MM.1S (cell line): Measurements from ENCODE around the gene RPL7A.
A peak's percentile ranks its signal among the peaks of the same experiment; 100 is the strongest.

ENCODE experiments used
- DNase-seq: peaks from one replicate; pipeline ENCODE4 v3.0.0-alpha.2; 2015
- H2AFZ ChIP-seq: fragments of 300-600 bp; sonication (generic); 2 replicates; pipeline ENCODE4 v1.6.0; 2016; ENCODE audit warnings: antibody characterized with exemption, low read length
- H3F3A ChIP-seq: fragments of 300-600 bp; sonication (generic); 2 replicates; pipeline ENCODE4 v1.6.1; 2016; ENCODE audit warnings: mild to moderate bottlenecking, antibody characterized with exemption, low read length, moderate library complexity, mixed read lengths; ENCODE audit not compliant: insufficient read depth
- H3K27ac ChIP-seq: fragments of 300-600 bp; sonication (generic); 2 replicates; pipeline ENCODE4 v1.5.1; 2016; ENCODE audit warnings: mild to moderate bottlenecking, low read length
- H3K27me3 ChIP-seq: fragments of 300-600 bp; sonication (generic); replicated peaks from 2 replicates; pipeline ENCODE4 v1.6.0; 2016; ENCODE audit warnings: low read length; ENCODE audit not compliant: insufficient read depth
- H3K36me3 ChIP-seq: fragments of 300-600 bp; sonication (generic); replicated peaks from 2 replicates; pipeline ENCODE4 v1.6.1; 2016; ENCODE audit warnings: mild to moderate bottlenecking, low read length, mixed read lengths; ENCODE audit not compliant: insufficient read depth
- H3K4me1 ChIP-seq: fragments of 300-600 bp; sonication (generic); 2 replicates; pipeline ENCODE4 v1.6.1; 2016; ENCODE audit warnings: low read length, mixed read lengths
- H3K4me2 ChIP-seq: fragments of 300-600 bp; sonication (generic); 2 replicates; pipeline ENCODE4 v1.6.0; 2016; ENCODE audit warnings: low read depth, low read length
- H3K4me3 ChIP-seq: fragments of 300-600 bp; sonication (generic); 2 replicates; pipeline ENCODE4 v1.5.1; 2016; ENCODE audit warnings: low read length, mixed read lengths
- H3K79me2 ChIP-seq: fragments of 300-600 bp; sonication (generic); 2 replicates; pipeline ENCODE4 v1.6.1; 2016; ENCODE audit warnings: mixed run types, low read length, mixed read lengths
- H3K9ac ChIP-seq: fragments of 300-600 bp; sonication (generic); 2 replicates; pipeline ENCODE4 v1.6.1; 2016; ENCODE audit warnings: low read length, mixed read lengths
- H3K9me2 ChIP-seq: fragments of 300-600 bp; sonication (generic); replicated peaks from 2 replicates; pipeline ENCODE4 v1.6.1; 2016; ENCODE audit warnings: mild to moderate bottlenecking, low read length, mixed read lengths; ENCODE audit not compliant: insufficient read depth
- H3K9me3 ChIP-seq: fragments of 300-600 bp; sonication (generic); replicated peaks from 2 replicates; pipeline ENCODE4 v1.6.1; 2016; ENCODE audit warnings: mild to moderate bottlenecking, low read length, mixed read lengths; ENCODE audit not compliant: insufficient read depth
- H4K20me1 ChIP-seq: fragments of 300-600 bp; sonication (generic); 2 replicates; pipeline ENCODE4 v1.6.1; 2016; ENCODE audit warnings: mild to moderate bottlenecking, low read length, moderate library complexity, mixed read lengths; ENCODE audit not compliant: insufficient read depth
- CTCF ChIP-seq: fragments of 300-600 bp; sonication (generic); IDR thresholded peaks from 2 replicates; pipeline ENCODE4 v1.5.1; 2016; ENCODE audit warnings: antibody characterized with exemption, low read length, mixed read lengths
- EZH2 ChIP-seq: fragments of 300-600 bp; sonication (generic); optimal IDR thresholded peaks from 2 replicates; pipeline ENCODE3; 2017; ENCODE audit warnings: low read depth, mild to moderate bottlenecking, antibody characterized with exemption, low read length, mixed read lengths
- EZH2phosphoT487 ChIP-seq: fragments of 300-600 bp; sonication (generic); IDR thresholded peaks from 2 replicates; pipeline ENCODE4 v1.6.1; 2018; ENCODE audit warnings: antibody characterized with exemption, low read length

The RPL7A gene

DNA sequence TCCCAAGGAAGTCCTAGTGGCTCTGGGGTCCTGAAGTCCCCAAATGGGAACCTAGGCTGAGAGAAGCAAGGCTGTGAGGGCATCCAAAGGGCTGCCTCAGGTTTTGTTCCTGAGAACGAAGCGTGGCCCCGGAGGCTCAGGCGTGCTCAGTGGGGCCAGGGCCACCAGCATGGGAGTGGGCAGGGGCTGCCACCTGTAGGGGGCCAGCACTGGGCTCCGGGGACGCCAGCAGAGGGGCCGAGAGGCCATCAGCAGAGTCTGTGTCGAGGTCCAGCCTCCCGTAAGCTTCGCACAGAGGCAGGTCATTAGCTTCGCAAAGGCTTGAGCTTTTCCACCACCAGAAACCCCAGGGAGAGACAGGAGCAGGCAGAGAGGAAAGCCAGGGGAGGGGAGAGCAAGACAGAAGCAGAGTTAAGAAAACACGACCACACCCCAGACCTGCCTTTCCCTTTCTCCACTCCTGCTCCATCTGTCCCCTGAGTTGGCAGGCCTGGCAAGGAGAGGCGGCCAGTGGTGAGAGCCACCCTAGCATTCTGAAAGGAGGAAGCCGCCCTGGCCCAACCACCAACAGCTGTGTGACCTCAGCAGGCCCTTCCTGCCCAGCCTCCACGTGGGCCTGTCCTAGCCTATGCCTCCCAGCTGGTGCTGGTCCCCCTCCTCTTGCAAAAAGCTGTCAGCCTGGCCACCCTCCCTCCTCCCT, 6.5 kb upstream of the RPL7A start:
- Histone ChIP-seq H3K79me2 (peaks cover 15% of the 10 kb centered on the region), H3K4me1 (0 out of 2 replicates have a peak, but pooled peaks cover 4% of the 10 kb centered on the region), H3K9ac (no peak overlapping the region), H2AFZ (no peak overlapping the region), H4K20me1 (no peaks in the 10 kb centered on the region), H3K9me3 (no peaks in the 10 kb centered on the region), H3K27ac (no peak overlapping the region), H3K4me3 (no peak overlapping the region), H3K27me3 (no peaks in the 10 kb centered on the region), H3F3A (peaks cover 7% of the 10 kb centered on the region; the same call in 1 of the 2 replicates), H3K4me2 (no peak overlapping the region), H3K9me2 (no peaks in the 10 kb centered on the region), H3K36me3 (no peaks in the 10 kb centered on the region)
- TF ChIP-seq CTCF (no peak), EZH2phosphoT487 (no peak), EZH2 (no peak)
- no peak for DNase-seq

- Histone ChIP-seq H3K27ac (no peak overlapping the region), H3K4me2 (no peak overlapping the region), H3K9me3 (no peaks in the 10 kb centered on the region), H3K4me1 (0 out of 2 replicates have a peak, but pooled peaks cover 7% of the 10 kb centered on the region), H4K20me1 (no peaks in the 10 kb centered on the region), H3K36me3 (no peaks in the 10 kb centered on the region), H3K9me2 (no peaks in the 10 kb centered on the region), H2AFZ (no peak overlapping the region), H3K27me3 (no peaks in the 10 kb centered on the region), H3F3A (peaks cover 7% of the 10 kb centered on the region; the same call in 1 of the 2 replicates), H3K79me2 (peaks cover 20% of the 10 kb centered on the region), H3K4me3 (no peak overlapping the region), H3K9ac (no peak overlapping the region)
- no peak for DNase-seq
- TF ChIP-seq CTCF (no peak), EZH2phosphoT487 (no peak), EZH2 (no peak)
Observed at GRCh38 chr9:133342069-133342406, 6.0 kb upstream of the RPL7A start.

GRCh38 chr9:133342570-133342969, 5.4 kb upstream of the RPL7A start:
- H3K36me3 ChIP-seq = no peaks in the 10 kb centered on the region
- H2AFZ ChIP-seq = no peak overlapping the region
- no peaks in the 10 kb centered on the region for H3K27me3 ChIP-seq
- H4K20me1 ChIP-seq = no peaks in the 10 kb centered on the region
- H3K4me3 ChIP-seq = no peak overlapping the region
- H3K79me2 ChIP-seq = peaks cover 26% of the 10 kb centered on the region
- H3F3A ChIP-seq = 0 out of 2 replicates have a peak, but pooled peaks cover 2% of the 10 kb centered on the region
- no peak for TF ChIP-seq EZH2phosphoT487
- 0 out of 2 replicates have a peak, but pooled peaks have one; percentile 6 for TF ChIP-seq CTCF
- H3K4me2 ChIP-seq = no peak overlapping the region
- H3K9ac ChIP-seq = no peak overlapping the region
- no peaks in the 10 kb centered on the region for H3K9me2 ChIP-seq
- H3K9me3 ChIP-seq = no peaks in the 10 kb centered on the region
- no peak overlapping the region for H3K27ac ChIP-seq
- DNase-seq = no peak
- H3K4me1 ChIP-seq = 0 out of 2 replicates have a peak, but pooled peaks cover 7% of the 10 kb centered on the region
